Heart left ventricle (tissue), 13 donors: Measurements from ENCODE around the gene NTNG2.

ENCODE experiments used
- CTCF ChIP-seq, 12 donors: fragments of 200-600 bp; sonication (generic) in 4 of 12; IDR thresholded peaks; one replicate each; pipeline versions ENCODE4 v1.5.0 to v1.8.0; 2018 to 2022; ENCODE audit warnings: antibody characterized with exemption in 12 of 12, mild to moderate bottlenecking in 5 of 12
- POLR2A ChIP-seq, 2 donors: fragments of 450-650 bp; IDR thresholded peaks; one replicate each; pipeline ENCODE4 v1.6.1; 2017; ENCODE audit warnings: antibody characterized with exemption in 2 of 2, mild to moderate bottlenecking in 2 of 2, moderate library complexity in 2 of 2
- donor health status: ischemic (EF 13 %, LVEDD 7.1; RV severe dilation, severe dysfunction).
- donor health status: DM: no; HTN: yes; CAD: no.
- donor health status: DM: no; HTN: no; CAD: no.
- donor health status: ischemic (EF 25% LVEDD 6.9; RV normal size, moderate dysfunction).
- donor health status: ischemic (EF 25% LVEDD 5.7; RV mildly dilated, moderate dysfunction).
- donor health status: ischemic (EF 35%, LVEDD 5.7; RV mildly dilated, moderate dysfunction).
- donor health status: nonischemic (EF 11% LVEDD 7.7; RV severe dilation, severe dysfunction).
- donor health status: DM: yes; HTN: yes; CAD: no.
- donor health status: PGD.
- donor health status: ischemic (EF 29% LVEDD 5.4; RV normal size, mild dysfunction).
- donor health status: nonischemic (EF 23%, LVEDD 6.1; RV moderate dilation, normal function).

GRCh38 chr9:132182314-132183091 lies 20.6 kb downstream of the NTNG2 start:
- TF ChIP-seq CTCF (IDR thresholded peaks at IDR 0.05) (peak in 3 of 12 donors; percentile 14 to 27 (median 21)), POLR2A (IDR thresholded peaks at IDR 0.05) (no peak)
